HG03565 (cell line): ENCODE measurements around the gene RYK.
"Not testable (repeated sequence)": the region's sequence is repeated elsewhere in the genome, so short reads cannot be mapped to it uniquely, and the experiment has no call there.

ENCODE experiments used
- ATAC-seq: cut with Tn5 transposase; IDR thresholded peaks from one replicate; pipeline ENCODE4 v1.9.1; 2021; ENCODE audit warnings: mild to moderate bottlenecking, moderate library complexity; ENCODE audit not compliant: unreplicated experiment

RYK gene

DNA sequence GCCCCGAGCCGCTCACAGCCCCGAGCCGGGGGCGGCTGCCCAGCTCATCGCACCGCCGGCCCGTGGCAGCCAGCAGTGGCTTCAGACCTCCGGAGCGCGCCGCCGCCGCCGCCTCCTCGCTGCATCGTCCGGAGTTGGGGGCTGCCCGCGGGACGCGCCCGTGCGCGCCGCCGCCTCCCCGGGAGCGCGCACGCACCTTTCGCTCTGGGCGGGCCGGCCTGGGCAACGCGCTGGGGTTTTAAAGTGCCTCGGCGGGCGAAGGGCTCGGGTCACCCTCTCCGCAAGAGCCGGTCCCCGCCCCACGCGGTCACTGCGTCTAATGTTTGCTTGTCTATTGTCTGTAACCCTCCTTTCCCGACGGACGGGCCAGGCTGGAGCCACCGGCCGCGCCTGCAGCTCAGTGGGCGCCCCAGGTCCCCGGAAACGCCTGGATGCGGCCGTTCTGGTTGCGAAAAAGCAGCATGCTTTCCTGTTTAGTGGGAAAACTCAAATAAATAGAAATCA lies at the start of gene RYK:
Gene RYK, minus strand, starts transcription at position 143 of the 504 bp plus-strand sequence. CDS start 205 bp downstream, outside the sequence.
- ATAC-seq, result peak; percentile 56

DNA sequence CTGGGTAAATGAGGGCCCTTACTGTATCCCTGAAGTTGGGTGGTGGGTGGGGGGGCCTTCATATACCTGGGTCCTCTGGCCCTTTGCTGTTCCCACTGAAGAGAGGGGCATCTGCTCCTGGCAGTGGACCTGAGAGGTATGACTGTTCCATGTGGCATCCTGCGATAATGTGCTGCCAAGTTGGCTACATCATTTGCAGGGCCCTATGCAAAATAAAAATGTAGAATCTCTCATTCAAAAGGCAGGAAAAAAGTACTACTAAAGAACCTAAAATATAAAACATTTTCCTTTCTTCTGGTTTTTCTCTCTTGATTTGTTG lies 49.2 kb upstream of the RYK start:
- ATAC-seq, result no peak

DNA sequence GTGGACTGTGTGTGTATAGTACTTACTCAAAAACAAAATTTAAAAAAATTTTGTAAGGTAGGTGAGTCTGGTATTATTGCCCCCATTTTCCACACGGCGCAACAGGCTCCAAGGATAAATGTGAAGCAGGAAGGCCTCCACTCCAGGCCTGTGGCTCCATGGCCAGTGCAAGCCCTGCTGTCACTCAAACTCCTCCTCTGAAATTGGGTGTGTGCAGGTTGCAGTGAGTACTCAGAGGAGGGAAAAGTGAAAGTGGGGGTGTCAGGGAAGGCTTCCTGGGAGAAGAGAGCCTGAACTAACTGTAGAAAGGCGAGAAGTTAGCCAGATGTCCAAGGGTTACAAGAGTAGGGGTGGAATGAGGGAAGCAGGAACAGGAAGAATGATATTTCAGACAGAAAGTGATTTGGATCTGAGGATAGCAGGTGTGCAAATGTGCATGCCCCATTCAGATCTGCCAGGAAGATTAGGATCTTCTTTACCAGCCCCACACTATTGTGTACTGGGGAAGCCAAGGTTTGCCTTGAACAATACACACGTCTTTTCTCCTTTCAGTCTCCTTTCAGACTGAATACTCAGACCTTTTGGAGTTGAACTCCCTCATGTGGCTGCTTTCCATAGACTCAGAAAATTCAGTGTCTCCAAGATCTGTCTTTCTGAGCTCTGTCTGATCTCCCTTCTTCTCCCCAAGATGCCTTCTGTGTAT lies 48.7 kb upstream of the RYK start:
- ATAC-seq, result no peak

DNA sequence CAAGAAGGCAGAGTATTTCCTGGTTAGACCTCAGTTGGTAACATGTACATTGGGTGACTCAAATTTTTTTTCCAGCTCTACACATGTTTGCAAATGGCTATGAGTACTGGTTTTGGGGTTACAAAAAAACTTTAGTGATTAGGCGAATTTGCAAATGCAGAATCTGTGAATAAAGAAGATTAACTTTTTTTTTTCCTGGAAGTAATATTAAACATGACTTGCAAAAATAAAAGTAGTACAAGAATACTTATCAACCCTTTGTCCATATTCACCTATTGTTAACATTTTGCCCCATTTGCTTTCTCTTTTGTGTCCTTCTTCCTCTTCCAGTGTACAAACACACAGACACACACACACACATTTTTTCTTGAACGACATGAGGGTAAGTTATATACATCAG lies 47.6 kb upstream of the RYK start:
- ATAC-seq, result no peak

DNA sequence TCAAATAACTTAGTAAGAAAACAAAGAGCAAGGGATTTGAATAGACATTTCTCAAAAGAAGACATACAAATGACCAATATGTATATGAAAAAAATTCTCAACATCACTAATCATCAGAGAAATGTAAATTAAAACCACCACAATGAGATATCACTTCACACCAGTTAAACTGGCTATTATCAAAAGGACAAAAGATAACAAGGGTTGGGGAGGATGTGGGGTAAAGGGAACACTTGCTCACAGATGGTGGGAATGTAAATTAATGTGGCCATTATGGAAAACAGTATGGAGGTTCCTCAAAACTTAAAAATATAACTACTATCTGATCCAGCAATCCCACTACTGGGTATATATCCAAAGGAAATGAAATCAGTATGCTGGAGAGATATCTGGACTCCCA lies 46.0 kb upstream of the RYK start:
- no peak for ATAC-seq

DNA sequence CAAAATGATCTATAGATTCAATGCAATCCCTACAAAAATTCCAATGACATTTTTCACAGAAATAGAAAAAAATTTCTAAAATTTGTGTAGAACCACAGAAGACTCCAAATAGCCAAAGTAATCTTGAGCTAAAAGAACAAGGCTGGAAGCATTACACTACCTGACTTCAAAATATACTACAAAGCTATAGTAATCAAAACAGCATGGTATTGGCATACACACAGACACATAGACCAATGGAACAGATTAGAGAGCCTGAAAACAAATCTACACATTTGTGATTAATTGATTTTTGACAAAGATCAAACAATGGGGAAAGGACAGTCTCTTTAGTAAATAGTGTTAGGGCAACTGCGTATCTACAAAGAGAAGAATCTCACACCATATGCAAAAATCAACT lies 45.3 kb upstream of the RYK start:
- ATAC-seq, result no peak

DNA sequence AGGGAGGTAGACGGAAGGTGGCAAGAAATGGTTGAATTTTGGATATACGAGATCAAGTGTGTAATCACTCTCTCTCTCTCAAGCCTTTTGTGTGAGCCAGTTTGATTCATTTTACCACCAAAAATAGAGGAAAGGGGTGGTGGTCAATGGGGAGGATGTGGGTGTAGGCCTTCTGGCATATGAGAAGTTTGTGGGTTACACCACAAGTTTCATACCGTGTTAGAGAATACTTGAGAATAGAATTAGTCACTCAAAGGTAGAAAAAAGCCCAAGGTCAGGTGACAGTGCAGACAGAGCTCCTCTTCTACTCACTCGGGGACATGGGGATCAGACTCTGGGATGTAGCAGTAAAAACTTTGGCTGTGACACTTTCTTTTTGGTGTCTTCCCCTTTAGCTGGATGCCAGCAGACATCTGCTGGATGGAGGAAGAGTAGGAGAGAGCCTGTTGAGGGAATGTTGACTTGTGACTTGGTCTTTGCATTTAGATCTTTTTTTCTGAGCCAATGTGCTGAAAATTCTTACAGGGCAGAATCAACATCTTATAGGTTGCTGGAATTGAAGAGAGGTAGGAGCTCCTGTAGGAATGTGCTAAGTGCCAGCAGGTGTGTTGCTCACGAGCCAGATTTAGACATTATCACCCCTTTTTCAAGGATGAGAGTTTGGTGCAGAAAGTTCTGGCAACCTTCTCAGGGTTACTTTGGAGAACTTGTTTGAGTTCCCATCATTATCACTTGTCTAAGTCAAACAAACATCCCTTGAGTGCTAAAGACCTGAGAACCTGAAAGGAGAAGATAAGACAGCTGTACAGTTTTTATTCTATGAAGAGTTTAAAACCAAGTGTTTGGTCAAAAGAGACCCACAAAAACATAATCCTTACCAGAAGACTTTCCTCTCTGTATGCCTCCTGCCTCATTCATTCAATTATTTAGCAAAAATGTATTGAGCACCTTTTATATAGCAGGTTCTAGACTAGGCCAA lies 43.9 kb upstream of the RYK start:
- peak; percentile 99 for ATAC-seq

DNA sequence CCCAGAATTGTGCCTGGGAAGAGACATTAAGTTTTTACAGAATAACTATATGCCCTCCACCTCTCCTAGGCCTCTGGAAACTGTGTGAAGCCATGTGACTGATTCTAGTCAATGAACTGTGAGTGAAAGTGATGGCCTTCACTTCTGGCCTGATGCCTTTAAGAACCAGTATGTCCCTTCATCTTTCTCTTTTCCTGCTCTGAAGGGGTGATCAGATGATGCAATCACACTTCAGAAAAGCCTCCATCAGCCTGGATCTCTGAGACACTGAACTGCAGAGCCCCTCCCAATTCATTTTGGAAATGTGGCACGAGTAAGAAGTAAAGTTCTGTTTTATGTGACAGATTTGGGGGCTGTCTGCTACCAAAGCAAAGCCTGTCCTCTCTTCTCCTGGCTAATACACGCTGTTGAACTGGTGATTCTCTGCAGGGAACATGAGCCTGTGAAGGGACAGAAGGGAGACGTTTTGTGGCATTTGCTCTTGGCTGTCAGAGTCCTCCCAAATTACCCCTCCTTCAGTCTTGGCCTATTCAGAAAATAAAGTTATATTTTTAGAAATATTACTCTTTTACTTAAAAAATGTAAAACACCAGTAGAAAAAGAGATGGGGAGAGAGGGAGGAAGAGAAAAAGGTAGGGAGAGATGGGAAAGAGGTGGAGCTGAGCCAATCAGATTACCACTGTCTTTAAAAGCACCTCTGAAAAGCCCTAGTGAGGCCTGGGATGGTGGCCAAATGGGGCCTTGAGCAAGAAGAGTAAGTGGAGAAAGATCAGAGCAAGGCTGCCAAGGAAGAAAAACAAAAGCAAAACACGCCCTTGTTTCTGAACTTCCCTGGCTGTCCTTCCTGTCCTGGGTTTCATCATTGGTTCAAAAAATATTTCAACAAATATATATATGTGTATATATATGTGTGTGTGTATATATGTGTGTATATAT lies 40.9 kb upstream of the RYK start:
- no peak for ATAC-seq

DNA sequence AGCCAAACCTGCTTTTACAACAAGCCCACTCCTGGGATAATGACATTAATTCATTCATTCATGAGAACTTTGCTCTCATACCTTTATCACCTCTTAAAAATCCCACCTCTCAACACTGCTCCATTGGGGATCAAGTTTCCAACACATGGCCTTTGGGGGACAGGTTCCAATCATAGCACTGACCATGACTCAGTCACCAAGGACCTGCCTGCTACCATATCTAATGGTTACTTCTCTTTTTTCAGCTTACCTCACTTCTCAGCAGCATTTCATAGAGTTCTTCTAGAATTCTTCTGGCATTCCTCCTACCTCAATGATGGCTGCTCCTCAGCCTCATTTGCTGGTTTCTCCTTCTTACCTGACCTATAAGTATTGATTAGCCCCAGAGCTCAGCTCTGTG lies 36.9 kb upstream of the RYK start:
- no peak for ATAC-seq

DNA sequence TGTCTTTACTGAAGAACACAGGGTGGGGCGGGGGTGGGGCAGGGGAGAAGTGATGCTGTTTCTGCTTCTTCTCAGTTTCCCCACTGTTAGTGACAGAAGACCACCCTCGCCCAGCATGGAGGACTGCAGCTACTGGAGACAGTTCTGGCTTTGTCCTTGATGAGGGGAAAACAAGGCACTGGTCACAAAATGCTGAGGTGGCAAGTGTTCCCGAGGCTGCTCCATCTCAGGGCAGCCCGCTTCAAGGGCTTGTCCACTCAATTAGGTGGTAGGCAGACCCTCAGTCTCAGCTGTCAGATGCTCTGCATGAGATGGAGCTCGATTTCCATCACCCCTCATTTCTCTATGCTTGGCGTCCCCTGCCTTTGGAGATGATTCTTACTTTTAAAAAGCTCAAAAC lies 33.8 kb upstream of the RYK start:
- ATAC-seq, result no peak

DNA sequence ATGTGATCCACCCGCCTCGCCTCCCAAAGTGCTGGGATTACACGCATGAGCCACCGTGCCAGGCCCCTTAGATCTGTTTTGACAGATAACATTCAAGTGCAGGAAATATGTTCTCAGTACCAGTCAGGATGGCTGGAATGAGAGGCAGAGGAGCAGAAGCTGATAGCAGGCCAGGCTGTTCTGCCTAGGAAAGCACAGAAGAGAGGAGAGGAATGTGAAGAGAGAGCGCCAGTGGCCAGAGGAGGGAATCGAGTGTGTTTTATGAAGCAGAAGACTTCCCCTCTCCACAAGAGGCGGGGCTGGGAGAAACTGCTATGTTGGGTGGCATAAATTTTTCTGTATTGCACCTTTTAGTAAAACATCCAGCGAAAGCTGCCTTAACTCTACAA lies 32.0 kb upstream of the RYK start:
- no peak for ATAC-seq

DNA sequence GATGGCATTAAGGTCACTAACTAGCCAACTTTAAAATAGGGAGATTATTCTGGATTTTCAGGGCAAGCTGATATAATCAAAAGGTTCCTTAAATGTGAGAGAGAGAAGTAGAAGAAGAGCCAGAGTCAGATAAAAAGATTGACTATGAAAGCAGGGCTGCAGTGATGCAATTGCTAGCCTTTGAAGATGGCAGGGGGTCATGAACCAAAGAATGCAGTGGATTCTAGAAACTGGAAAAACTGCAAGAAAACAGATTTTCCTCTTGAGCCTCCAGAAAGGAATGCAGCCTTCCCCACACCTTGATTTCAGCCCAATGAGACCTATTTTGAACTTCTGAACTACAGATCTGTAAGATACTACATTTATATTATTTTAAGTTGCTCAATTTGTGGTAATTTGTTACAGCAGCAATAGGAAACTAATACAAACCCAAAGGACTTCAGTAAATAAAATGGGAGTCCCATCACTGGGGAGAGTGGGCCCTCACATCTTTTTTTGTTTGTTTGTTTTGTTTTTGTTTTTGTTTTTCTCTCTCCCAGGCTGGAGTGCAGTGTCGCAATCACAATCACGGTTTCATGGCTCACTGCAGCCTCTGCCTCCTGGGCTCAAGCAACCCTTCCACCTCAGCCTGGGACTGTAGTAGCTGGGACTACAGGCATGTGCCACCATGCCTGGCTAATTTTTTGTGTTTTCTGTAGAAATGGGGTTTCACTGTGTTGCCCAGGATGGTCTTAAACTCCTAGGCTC lies 31.4 kb upstream of the RYK start:
- no peak for ATAC-seq

DNA sequence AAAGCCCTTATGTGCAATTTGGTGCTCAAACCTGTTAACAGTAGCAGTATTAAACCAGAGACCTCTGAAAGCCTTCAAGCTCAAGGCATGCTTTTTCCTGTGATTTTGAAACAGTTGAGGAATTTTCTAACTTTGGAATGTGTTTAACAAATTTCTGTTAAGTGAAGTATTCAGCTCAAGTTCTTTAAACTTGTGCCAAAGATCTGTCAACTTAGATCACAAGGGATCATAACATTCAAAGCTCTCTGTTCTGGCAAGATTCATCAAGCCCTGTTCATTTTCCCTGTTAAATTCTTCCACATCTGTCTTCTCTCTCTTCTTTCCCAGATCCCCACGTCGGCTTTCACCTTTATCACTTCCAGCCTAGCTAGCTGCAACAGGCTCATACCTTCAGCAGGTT lies 28.8 kb upstream of the RYK start:
- ATAC-seq, result no peak

DNA sequence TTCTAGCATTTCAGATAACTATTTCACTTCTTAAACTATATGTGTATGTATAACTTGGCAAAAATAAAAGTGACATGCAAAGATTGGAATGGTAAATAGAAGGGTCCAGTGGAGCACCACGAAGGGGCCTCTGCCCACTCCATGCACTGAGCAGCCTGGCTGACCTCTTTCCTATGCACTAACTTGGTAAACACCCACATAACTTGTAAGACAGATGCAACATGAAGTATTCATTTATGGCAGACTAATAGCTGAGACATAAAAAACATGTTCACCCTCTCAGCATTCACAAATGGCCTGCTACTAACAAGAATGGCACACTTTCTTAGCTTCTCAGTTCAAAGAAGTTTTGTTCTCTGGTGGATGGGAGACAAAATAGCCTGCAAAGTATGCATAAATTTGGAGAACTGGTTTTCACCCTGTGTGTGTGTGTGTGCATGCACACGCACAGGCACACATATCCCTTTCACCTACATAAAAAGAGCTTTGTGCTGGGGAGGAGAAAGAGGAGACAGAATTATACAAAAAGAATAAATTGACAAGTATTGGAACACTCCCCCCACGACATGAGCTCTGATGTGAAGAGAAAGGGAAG lies 26.5 kb upstream of the RYK start:
- no peak for ATAC-seq

DNA sequence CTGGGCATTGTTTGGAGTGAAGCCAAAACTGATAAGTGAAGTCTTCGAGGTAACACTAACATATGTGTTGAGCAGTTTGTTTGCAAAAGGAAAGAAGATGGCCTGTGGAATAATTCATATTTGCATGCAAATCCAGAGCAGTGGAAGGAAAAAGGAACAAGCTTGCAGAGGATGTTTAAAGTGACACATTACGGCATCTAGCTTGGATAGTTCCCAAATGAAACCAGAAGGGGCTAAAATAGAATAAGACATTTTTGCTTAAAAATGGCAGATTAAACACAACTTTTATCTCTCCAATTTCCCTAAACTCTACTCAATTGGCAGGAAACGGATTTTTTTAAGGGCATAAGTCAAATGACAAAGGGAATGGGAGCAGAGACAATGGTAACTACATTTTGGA lies 25.4 kb upstream of the RYK start:
- no peak for ATAC-seq

DNA sequence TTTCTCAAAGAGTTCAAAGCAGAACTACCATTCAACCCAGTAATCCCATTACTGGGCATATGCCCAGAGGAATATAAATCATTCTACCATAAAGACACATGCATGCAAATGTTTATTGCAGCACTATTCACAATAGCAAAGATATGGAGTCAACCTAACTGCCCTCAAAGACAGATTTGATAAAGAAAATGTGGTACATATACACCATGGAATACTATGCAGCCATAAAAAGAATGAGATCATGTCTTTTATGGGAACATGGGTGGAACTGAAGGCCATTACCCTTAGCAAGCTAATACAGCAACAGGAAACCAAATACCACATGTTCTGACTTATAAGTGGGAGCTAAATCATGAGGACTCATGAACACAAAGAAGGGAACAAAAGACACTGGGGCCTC lies 24.5 kb upstream of the RYK start:
- not testable (repeated sequence) for ATAC-seq

DNA sequence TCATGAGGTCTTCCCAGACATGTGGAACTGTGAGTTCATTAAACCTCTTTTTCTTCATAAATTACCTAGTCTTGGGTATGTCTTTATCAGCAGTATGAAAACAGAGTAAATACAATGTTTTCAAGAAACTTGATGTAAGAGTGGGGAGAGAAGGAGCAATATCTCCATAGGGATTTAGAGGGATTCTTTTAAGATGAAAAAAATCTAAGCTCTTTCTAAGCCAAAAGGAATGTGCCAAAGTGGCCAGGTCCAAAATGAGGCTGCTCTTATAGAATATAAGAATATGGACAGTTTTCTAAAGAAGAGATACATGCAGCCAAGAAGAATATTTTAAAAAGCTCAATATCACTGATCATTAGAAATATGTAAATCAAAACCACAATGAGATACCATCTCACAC lies 23.9 kb upstream of the RYK start:
- ATAC-seq, result no peak

DNA sequence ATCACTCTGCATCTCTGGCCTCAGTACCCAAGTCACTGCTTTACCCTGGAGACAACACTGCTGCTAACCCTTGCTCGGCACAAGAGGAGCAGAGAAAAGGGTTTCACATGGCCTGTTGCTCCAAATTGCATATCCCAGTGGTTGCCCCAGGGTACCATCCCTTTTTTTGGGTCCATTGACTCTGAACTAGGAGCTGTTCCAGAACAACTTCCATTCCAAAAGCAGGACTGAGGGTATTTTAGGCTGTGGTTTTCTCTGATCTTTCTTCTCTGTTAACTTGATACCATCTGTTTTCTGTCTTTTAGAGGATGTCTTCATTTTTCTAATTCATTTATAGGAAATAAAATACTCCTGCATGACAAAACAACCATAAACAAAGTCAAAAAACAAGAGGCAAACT lies 17.3 kb upstream of the RYK start:
- no peak for ATAC-seq

DNA sequence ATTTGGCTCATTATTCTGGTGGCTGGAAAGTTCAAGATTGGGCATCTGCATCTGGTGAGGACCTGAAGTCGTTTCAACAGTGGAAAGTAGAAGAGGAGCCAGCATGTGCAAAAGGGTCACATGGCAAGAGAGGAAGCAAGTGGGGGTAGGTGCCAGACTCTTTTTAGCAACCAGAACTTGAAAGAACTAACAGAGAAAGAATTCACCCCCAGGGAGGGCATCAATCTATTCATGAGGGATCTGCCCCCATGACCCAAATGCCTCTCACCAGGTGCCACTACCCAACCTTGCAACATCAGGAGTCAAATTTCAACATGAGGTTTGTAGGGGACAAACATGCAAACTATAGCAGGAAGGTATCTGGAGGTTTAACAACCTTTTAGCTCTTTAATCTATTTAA lies 10.3 kb upstream of the RYK start:
- ATAC-seq, result no peak

DNA sequence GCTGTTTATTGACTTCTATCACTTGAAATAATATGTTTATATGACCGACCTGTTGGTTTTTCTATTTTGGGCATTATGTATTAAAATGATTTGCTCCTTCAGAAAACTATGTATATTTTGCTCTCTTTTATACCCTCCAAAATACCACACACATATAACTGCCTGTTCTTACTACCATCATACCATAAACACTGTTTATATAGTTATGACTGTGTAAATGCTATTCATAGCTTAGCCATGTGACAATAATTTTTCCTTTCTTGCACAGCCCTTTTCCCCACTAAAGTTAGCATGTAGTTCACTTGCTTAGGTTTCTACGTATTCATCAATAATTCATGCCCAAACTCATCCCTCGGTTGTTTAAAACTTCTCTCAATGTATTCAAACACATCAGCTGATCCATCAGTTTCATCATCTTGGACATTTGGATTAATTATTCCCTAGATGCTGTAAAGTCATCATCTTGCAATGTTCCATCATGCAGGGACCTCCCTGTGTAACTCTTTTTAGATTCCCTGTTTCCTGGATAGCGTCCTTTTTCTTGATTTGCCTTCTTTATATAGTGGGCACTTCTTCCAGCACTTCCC lies 8.2 kb upstream of the RYK start:
- no peak for ATAC-seq
